ENCODE measurements around the gene WFDC11.
A peak's percentile ranks its signal among the peaks of the same experiment; 100 is the strongest.

The WFDC11 gene

DNA sequence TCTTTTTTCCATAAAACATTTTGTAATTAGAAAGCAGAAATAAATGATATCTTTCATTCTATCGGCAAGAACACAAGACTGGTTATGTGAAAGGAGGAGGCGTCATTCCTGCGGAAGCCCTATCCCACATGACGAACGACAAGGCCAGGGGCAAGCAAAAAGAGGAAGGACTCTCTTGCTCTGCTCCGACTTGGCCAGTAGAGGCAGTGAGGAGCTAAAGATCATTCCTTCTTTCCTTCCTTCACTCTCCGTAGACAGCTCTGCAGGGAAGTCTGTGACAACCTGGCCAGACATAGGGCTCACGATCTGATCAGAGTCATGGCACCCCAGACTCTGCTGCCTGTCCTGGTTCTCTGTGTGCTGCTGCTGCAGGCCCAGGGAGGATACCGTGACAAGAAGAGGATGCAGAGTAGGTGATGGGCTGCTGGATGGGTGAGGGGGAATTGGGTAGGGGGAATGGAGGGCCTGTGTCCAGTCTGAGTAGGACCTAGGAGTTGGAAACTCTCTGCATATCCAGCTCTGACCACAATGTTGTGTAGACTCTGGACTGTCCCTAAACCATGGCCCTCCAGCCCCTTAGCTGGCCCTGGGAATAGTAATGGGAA lies 40.4 kb downstream of the WFDC11 start, which contains the start of gene WFDC10A:
WFDC10A (plus strand) TSS at position 244 of the 605 bp plus-strand sequence; CDS start at position 319, 75 bp downstream.
- peak in 1 of 2 donors; percentile 15 for DNase-seq (ENCODE audit: extremely low read depth in 1 of 2, low read depth in 1 of 2)

DNA sequence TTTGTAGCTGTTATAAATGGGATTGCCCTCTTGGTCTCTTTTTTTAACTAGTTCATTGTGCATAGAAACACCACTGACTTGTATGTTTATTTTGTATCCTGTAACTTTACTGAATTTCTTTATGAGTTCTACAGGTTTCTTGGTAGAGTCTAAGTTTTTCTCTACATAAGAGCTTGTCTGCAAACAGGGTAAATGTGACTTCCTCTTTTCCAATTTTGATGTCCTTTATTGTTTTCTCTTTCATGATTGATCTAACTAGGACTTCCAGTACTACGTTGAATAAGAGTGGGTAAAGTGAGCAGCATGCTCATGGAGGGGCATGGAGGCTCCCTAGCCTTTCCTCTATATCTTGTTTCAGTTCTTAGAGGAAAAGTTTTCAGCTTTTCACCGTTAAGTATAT lies 43.5 kb downstream of the WFDC11 start:
- no peak for DNase-seq (ENCODE audit: extremely low read depth in 1 of 2, low read depth in 1 of 2)

DNA sequence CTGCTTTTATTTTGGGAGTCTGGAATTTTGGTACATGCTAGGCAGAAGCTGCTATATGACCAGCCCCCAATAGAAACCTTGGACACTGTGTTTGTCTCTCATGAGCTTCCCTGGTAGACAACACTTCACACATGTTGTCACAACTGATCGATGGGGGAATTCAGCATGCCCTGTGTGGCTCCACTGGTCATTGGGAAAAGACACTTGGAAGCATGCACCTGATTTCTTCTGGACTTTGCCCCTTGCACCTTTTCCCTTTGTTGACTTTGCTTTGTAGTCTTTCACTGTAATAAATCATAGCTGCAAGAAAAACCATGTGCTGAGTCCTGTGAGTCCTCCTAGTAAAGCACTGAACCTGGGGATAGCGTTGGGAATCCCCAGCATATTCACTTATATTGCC lies 48.4 kb downstream of the WFDC11 start:
- no peak for DNase-seq (ENCODE audit: extremely low read depth in 1 of 2, low read depth in 1 of 2)

DNA sequence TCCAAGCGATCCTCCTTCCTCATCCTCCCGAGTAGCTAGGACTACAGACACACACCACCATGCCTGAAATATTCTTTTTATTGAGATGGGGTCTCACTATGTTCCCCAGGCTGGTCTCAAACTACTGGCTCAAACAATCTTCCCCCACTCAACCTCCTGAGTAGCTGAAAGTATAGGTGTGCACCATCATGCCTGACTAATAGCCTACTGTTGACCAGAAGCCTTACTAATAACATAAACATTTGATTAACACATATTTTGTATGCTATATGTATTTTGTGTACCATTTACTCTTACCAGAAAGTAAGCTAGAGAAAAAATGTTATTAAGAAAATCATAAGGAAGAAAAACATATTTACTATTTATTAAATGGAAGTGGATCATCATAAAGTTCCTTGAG lies 52.4 kb downstream of the WFDC11 start:
- no peak for DNase-seq (ENCODE audit: extremely low read depth in 1 of 2, low read depth in 1 of 2)

DNA sequence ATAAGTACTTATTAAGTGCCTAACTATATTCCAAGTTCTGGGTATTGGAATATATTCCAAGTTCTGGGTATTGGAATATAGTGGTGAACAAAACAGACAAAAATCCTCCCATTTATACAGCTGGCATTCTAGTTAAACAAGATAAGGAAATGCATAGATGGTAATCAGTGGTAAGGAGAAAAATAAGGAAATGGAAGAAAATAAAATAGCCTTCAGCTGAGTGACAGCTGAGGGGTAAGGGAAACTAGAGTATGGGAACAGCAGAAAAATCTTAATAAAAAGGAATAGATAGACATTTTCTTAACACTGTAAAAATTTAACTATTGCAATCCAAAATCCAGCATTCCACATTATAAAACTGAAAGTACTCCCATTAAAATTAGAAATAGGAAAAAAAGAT lies 57.7 kb downstream of the WFDC11 start:
- DNase-seq (ENCODE audit: extremely low read depth in 1 of 2, low read depth in 1 of 2), result no peak

DNA sequence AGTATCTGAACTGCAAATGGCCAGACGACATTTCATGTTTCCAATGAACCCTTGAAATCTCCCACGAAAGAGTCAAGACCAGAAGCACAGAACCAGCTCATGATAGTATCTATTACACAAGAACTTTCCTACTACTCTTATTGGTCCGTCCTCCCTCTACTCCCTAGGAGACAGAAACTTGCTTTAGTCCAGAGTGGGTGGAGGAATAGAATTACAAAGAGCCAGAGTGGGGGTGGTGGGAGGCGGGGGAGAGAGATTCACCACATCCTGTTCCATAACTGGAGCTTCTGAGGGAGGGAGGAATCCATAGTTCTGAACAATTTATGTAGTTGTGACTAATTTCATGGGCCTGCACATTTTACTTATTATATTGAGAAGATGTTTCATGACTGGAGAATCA lies 59.0 kb downstream of the WFDC11 start:
- DNase-seq (ENCODE audit: extremely low read depth in 1 of 2, low read depth in 1 of 2), result peak; percentile 28 to 60

DNA sequence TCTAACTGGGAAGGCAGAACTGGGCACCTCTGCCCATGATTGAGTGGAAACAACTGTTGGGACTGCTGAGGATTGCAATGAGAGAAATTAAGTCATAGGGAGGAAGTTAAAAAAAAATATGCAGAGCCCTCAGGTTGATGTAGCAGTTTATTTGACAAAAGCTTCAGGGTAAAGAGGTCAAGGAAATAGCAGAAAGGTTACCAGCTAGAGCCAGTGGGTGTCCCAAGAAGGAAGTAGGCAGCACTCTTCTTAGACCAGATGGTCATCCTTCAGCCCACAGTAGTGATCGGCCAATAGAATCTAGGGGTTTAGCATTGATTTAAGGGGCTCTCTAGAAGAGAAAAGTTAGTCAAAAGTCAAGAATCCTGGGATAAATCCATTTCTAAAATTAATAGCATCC lies 62.2 kb downstream of the WFDC11 start:
- no peak for DNase-seq (ENCODE audit: extremely low read depth in 1 of 2, low read depth in 1 of 2)
